Suppressor macrophage (primary cell): ENCODE results near the gene TIMP2.
A peak's percentile ranks its signal among the peaks of the same experiment; 100 is the strongest.
"Not testable (repeated sequence)": the region's sequence is repeated elsewhere in the genome, so short reads cannot be mapped to it uniquely, and the experiment has no call there.

Source experiments
- DNase-seq, 4 experiments: peaks; one replicate each; pipeline ENCODE4 v3.0.0-alpha.2; 2020 to 2022

Gene TIMP2

DNA sequence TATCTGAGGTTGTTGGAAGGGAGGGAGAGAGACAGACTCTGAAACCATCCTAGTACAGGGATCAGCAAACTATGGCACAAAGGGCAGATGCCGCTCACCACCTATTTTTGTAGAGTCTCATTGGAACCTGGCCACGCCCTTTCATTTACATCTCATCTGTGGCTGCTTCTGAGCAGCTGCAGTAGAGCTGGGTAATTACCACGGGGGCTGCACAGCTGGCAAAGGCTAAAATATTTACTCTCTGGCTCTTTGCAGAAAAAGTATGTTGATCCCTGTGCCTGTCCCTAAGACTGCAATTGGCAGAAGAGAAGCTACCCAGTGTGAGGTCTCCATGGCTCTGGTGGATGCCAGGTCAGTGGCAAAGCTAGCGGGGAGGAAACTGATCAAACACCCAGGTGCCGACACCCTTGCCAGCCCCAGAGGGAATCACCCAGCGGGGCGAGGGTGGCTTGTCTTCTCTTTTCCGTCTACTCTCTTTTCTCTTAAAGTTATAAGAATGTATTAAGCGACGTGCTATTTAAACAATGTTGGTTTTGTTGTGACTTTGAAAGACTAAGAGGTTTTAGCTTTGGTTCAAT is 36.2 kb downstream of the TIMP2 start:
- DNase-seq, result no peak

DNA sequence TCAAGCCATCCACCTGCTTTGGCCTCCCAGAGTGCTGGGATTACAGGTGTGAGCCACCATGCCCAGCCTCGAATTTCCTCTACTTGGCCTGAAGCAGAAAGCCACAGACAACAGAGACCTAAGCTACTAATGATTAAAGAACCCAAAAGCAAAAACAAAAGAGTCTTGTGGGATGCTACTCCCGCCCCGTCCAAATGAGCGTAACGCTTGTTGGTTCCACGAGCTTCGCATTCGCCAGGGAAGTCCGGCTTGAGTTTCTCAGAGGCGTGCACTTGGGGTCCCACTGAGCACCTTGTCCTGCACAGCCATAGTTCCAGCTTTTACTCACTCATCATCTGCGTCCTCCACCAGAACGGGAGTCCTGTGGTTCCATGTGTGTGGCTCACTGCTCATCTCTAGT is 38.2 kb downstream of the TIMP2 start:
- DNase-seq, result no peak

DNA sequence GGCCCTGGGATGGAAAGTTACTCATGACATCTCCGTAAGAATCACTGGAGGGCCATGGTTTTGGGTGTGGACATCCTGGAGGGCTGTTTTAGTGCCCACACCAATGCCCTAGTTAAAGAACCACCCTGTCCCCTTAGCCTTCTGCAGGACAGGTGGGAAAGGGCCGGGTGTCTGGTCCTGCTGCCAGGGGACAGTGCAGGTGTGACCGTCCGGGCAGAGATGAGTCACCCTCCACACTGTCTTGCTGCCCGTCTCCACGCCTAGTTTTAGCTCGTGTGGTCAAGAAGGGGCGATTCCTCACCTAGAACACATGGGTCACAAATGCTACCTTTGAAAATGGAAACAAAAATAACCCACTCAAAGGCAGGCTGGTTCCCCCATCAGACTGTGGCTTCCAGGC is 39.2 kb downstream of the TIMP2 start:
- DNase-seq, result no peak

DNA sequence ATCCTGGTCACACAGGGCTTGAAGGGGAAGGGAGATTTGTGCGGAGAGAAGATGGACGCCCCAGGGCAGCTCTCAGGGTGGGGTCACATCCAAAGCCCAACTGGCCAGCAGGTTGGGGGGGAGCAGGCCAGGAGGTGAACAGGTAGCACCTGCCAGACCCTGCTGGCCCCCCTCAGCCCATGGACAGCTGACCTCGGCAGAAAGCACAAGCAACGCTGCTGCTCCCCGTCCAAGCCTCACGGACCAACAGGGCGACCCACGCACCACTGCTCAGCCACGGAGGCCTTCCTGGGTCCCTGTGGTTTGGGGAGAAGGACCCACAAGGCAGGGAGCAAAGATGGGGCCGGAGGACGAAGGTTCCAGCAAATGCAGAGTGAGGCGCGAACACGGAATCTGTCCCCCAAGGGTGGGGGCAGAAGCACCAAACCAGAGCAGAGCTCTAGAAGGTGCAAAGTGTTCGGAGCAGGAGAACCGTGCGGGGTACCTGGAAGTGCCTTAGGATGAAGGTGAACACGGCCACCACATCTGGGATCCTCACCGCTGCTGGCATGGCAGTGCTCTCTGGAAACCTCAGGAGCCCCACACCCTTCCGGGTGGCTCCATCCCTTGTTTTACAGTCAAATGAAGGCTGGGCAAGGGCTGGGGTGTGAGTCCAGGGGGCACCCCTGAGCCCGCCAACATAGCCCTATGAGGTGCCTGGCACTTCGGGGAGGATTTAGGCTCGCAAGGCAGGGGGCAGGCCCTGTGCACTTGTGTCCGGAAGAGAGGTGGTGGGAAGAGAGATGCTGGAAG is 40.1 kb downstream of the TIMP2 start:
- DNase-seq, result no peak

DNA sequence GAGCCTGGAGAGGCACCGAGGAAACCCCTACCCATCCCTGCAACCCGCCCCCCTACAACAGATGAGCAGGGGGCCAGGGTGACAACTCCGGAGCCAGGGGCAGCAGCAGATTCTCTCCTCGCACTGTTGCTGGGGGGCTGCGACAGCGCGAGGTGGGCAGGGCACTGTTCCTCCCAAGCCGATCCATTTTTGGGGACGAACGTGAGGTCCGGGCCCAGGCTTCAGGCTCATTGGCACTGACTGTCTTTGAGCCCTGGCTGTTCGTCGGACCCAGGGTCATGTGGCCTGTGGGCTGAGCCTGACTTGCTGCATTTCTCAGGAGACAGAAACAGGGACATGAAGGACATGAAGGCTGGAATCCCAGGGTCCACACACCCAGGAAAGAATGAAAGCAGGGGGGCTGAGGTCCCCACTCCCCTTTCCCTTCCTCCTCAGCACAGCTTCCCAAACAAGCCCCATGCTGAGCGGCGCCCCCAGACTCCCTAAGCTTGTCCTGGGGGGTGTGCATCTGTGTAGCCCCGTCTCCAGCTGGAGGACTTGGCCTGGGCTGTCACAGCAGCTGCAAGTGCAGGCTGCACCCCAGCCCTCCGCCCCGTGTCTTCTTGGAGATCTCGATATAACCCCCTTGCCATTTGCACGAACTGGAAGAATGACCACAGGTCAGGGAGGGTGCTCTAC is 40.9 kb downstream of the TIMP2 start:
- DNase-seq, result peak in 3 of 4 experiments; percentile 39 to 62 (median 57)

DNA sequence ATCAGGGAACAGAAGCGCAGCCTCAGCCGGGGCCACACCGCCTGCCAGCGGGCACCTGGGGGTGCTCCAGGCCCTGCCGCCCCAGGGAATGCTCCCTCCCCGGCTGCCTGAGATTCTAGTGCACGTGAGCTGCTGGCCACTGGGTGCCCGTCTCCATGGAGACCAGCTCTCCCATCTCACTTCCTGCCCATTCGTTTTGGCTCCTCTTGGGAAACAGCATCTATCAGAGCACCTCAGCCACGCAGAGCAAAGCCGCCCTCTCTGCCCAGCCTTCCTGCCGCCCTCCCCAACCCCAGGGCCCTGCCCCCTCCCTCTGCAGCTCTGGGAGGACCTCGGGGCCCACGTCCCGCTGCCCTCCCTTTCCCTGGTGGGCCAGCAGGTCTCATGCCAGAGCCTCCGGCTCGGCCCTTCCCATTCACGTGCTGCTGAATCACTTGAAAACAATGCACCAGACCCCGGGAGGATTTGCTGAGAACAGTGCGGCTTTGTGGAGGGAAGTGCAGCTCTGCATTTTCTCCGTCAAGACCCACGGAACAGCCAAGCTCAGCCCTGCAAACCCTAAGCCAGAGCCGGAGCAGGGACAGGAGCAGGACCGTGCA is 41.6 kb downstream of the TIMP2 start:
- peak; percentile 91 to 96 (median 94) for DNase-seq

DNA sequence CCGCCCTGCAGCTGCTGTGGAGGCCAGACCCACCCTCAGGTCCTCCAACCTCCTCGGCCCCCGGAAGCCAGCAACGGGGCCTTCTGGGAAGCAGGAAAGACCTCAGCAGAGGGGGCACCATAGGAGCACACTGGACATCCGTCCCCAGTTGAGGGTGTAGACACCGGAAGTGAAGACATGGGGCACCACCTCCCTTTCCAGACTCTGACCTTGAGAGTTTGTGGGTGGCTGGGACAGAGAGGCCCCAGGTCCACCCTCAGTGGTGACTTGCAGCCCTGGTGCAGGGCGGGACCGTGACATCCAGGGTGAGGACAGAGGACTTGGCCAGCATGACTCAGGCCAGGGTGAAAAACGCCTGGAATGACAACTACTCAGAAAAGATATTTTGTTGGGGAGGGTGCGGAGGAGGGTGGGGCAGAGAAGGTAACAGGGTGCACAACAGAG is 42.1 kb downstream of the TIMP2 start:
- DNase-seq, result peak; percentile 88 to 96 (median 92)

DNA sequence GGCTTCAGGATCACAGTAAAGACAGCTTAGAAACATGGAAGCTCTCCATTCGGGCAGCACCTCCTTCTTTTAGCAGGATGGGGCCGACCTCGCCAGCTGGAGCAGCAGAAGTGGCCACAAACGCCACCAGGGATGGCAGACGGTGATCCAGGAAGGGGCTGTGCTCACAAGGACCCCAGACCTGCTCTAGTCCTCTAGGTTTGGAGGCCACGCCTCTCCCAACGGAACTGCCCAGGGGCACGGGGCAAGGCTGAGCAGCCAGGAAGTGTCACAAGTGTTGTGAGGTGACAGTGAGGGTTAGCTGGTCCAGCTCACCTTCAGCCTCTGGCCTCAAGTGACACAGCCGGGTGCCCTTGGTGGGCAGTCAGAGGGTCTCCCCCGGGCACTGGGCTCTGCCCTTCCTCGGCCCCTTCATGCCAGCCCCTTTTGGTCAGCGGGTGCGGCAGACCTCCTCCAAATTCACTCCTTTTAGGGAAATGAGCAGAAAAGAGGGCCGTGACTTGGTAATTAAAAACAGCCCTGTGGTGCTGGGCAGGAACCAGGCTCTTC is 42.6 kb downstream of the TIMP2 start:
- peak; percentile 41 to 70 (median 51) for DNase-seq

DNA sequence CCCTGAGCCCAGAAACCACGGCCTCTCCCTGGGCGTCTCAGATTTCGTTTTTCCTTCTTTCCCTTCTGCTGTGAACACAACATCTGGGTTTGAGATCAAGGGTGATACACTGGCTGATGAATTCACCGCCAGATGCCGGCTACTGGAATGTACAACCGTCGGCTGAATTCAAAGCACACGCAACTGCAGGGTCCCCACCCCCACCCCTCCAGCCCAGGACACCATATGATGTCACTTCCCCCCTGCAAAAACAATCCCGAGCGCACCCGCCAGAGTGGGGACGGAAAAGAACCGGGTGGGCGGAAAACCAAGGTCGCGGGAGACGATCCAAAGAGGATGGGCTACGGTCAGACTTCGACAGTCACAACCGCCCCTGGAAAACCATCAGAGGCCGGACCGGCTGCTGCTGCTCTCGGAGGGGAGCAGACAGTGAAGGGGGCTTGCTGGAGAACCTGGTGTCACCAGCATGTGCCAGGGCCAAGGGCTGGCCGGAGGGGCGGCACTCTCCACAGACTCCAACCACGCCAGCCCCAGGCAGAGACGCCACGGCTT is 45.5 kb downstream of the TIMP2 start:
- peak; percentile 65 to 87 (median 76) for DNase-seq

DNA sequence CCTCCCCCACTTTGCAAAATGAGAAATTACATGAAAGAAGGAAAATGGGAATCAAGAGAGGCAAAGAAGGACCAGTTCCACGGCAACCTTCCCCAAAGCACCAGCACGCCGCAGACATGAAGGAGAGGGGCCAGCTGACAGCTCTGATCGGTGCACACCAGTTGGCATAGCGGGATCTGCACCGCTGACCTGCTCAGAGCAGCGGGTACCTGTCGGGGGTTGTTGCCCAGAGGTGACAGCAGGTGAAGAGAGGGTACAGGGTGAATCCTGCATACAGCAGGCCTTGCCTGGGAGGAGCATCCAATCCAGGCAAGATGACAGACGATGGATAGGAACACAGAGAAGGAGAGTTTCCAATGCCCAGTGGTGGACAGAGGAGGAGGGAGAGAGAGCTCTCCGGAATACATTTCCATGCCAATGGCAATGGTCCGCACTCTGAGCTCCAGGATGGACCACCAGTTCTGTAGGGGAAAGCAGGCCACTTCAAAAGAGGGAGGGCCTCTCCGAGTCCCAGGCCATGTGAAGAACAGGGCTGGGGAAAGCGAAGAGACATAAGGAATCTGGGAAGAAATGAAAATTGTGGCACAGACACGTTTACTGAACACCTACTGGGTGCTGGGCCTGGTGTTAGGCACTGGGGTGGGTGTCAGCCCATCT is 46.2 kb downstream of the TIMP2 start:
- DNase-seq, result no peak

DNA sequence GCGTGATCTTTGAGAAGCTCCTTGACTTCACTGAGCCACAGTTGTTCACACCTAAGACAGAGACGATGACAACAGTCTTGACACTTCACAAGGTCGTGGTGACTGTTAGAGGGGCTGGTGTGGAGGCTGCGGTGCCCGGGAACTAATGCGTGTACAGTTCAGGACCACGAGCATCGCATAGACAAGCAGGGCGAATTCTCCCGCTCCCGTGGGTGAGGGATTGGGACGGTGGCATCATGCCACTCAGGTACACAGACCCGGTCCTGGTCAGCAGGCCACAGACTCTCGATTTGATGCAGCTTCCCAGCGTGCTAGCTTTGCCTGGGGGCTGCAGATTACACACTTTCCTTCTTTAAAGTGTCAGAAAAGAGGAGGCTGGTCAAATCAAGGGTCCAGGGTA is 46.9 kb downstream of the TIMP2 start:
- DNase-seq, result no peak

DNA sequence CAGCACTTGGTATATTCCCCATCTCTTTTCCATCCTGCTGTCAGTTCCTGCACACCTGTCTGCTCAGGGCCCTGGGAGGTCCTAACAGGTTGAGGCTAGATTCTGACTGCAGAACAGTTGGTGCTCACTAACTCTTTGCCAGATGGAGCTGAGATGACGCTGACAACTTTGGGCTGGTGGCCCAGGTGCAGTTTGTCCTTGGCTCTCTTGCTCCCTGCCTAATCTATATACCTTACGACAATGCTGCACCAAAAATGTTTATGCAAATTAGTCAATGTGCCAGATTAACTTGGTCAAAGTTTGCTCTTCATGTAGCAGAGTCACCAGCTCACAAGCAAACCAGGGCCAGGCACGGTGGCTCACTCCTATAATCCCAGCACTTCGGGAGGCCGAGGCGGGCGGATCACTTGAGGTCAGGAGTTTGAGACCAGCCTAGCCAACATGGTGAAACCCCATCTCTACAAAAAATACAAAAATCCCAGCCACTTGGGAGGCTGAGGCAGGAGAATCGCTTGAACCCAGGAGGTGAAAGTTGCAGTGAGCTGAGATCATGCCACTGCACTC is 48.2 kb downstream of the TIMP2 start:
- DNase-seq, result not testable (repeated sequence)

DNA sequence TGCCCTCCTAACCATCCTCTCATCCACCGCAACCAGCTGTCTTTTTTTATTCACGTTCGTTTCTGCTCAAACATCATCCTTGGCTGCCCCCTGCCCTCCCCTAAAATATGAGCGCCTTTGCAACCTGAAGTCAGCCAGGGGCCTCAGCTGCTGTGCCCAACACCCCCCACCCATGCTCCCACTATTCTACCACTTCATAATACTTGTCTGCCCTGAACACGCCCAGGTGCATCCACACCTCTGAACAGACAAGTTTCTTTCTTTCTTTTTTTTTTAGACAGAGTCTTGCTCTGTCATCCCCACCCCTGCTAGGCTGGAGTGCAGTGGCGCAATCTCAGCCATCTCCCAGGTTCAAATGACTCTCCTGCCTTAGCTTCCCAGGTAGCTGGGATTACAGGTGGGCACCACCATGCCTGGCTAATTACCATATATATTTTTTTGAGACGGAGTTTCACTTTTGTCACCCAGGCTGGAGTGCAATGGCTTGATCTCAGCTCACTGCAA is 49.0 kb downstream of the TIMP2 start:
- DNase-seq, result no peak

DNA sequence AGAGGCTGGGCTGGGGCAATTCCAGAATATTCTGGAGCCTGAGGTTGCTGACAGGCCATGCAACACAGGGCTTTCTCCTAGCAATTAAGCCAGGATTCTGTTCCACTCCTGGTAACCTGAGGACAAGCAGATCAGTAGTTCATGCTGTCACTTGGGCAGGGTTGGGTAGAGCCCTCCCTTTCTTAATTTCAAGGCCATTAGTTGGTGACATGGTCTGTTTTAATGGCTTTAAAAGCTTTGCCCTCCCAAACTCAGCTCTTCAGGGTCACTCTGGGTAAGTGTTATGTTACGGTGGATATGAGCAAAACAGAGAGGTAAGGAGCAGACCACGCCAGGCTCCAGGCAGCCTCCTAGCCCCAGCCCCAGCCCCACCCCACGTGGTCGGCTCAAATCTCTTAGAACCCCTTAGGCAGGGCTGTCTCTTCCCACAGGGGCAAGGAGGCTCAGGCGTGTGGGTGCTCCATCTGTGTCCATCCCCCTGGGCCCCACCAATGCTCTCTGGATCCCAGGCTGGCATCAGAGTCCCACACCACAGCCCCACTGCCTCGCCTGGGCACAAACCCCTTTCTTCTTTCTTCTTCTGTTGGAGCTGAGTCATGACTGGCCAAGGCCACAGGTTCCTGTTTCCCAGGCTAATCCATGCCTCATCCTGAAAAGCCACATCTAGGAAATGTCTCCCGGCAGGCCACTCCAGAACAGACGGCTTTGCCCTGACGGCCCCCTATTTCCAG is 49.7 kb downstream of the TIMP2 start:
- DNase-seq, result peak; percentile 43 to 69 (median 64)

DNA sequence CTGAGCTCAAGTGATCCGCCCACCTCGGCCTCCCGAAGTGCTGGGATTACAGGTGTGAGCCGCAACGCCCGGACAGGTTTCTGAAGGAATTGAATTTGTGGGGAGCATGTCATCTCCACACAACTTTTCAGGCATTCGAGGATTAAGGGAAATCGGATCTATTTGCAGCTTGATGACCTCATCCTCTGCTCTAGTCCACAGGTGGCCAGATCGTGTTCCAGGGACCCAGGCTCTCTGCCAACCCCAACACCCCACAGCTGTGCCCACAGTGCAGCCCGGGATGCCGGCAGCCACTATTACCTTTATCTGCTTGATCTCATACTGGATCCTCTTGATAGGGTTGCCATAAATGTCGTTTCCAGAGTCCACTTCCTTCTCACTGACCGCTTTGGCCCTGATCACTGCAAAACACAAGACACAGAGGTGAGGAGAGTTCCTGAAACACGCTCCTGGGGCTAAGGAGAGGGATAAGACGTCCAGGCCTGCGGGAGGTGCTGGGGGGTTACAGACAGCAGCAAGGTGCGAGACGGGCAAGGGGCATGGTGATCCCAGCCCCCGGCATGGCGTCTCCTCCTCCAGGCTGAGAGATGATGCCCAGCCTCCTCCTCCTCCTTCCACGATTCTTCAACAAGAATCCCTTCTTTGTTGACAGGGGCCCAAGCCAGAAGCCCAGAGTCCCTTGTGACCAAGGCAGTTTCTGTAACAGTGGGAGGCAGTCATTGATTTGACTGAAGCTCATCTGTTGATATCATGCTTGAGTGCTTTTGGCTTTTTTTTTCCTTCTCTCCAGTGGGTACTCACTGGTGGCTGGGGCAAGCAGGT is 51.5 kb downstream of the TIMP2 start:
- no peak for DNase-seq

DNA sequence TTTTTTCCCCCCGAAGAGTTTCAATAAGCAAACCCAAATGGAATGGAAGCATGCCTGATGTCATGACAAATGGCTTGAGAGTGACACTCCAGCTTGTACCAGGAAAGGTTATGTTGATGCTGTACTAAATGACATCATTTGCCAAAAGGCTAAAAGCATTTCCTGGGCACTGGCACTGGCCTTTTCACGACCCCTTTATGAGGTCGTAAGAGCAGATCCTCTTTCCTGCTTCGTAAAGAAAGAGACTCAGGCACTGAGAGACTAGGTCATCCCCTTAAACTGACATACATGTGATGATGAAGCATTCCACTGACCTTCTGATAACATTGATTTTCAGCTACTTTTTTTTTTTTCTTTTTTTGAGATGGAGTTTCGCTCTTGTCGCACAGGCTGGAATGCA is 52.7 kb downstream of the TIMP2 start:
- DNase-seq, result peak; percentile 61 to 89 (median 68)

DNA sequence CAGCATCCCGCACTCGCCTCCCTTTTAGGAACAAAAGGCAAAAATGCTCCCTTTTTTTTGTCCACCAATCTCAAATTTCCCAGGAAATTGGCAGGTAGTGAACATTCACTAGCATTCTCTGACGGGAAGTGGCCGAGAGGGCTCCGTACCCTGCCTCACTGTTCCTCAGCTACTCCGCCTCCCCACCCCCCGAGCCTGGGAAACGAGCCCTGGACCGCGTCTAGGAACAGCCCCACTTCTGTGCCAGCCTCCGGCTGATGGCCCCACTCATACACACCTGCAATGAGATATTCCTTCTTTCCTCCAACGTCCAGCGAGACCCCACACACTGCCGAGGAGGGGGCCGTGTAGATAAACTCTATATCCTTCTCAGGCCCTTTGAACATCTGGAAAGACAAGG is 54.6 kb downstream of the TIMP2 start:
- DNase-seq, result no peak

DNA sequence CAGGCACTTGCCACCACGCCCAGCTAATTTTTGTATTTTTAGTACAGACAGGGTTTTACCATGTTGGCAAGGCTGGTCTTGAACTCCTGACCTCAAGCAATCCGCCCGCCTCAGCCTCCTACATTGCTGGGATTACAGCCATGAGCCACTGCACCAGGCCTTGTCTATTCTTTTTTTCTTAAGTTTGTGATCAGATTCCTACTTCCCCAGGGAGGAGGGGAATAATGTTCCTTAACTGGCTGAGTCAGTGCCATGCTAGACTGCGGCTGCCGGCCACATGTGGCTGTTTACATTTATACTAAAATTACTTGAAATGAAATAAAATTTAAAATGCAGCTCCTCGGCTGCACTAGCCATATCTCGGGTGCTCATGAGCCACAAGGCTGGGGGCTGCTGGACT is 56.8 kb downstream of the TIMP2 start:
- peak in 3 of 4 experiments; percentile 45 to 48 (median 46) for DNase-seq

DNA sequence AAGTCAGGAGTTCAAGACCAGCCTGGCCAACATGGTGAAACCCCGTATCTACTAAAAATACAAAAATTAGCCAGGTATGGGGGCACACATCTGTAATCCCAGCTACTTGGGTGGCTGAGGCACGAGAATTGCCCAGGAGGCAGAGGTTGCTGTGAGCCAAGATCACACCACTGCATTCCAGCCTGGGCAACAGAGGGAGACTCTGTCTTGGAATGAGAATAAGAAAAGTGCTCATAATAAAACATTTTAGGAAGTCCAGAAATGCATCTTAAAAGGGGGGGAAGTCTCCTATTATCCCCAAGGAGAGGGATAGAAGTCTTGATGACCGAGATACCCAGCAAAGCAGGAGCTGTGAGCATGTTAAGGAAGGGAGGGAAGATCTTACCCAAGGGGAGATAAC is 58.1 kb downstream of the TIMP2 start:
- not testable (repeated sequence) for DNase-seq
